A673 (cell line): ENCODE data around the gene MPHOSPH9. TPM values are rescaled to one million over a fixed set of nuclear protein-coding genes. Genes with fewer than 3 reads are reported as not detected.

ENCODE experiments used
- BruUV-seq: library from RNA; stranded (reverse); fragments of 400-500 nt; replicated peaks from 2 replicates; lab custom pipeline; 2021; lab: Mats Ljungman, UMichigan
- CTCF ChIA-PET: fragments of 300-600 bp; sonication (Branson Sonifier 250); formaldehyde crosslinking; loops from one replicate; lab custom pipeline; 2022; ENCODE audit warnings: antibody characterized with exemption; lab: Charles Lee
- POLR2A ChIA-PET: fragments of 300-600 bp; sonication (Branson Sonifier 250); formaldehyde crosslinking; loops from one replicate; lab custom pipeline; 2022; ENCODE audit warnings: antibody characterized with exemption; ENCODE audit not compliant: low non-redundant PET; lab: Charles Lee
- DNase-seq: peaks from one replicate; pipeline ENCODE4 v3.0.0-alpha.2; 2015; ENCODE audit warnings: low spot score
- H3K27ac ChIP-seq: fragments of 200-600 bp; sonication (generic); 2 replicates; pipeline ENCODE4 v1.5.1; 2016; ENCODE audit warnings: mixed run types, low read depth, mild to moderate bottlenecking, mixed read lengths, antibody characterized with exemption, low read length; ENCODE audit not compliant: poor library complexity, severe bottlenecking
- H3K27me3 ChIP-seq: fragments of 200-600 bp; sonication (generic); replicated peaks from 2 replicates; pipeline ENCODE4 v1.6.1; 2017; ENCODE audit warnings: mixed run types, low read depth, mild to moderate bottlenecking, mixed read lengths, antibody characterized with exemption, low read length; ENCODE audit not compliant: insufficient read depth, poor library complexity
- H3K36me3 ChIP-seq: fragments of 200-600 bp; sonication (generic); 2 replicates; pipeline ENCODE4 v1.6.1; 2016; ENCODE audit warnings: mixed run types, mild to moderate bottlenecking, mixed read lengths, antibody characterized with exemption, low read length; ENCODE audit not compliant: insufficient read depth, poor library complexity, severe bottlenecking
- H3K4me1 ChIP-seq: fragments of 200-600 bp; sonication (generic); 2 replicates; pipeline ENCODE4 v1.6.1; 2017; ENCODE audit warnings: mixed run types, mild to moderate bottlenecking, mixed read lengths, antibody characterized with exemption, low read length; ENCODE audit not compliant: insufficient read depth, poor library complexity, severe bottlenecking
- H3K4me3 ChIP-seq: fragments of 200-600 bp; sonication (generic); 2 replicates; pipeline ENCODE4 v1.5.1; 2016; ENCODE audit warnings: low read depth, mixed run types, mild to moderate bottlenecking, mixed read lengths, low read length; ENCODE audit not compliant: poor library complexity, severe bottlenecking
- H3K9me3 ChIP-seq: fragments of 200-600 bp; sonication (generic); 2 replicates; pipeline ENCODE4 v1.6.1; 2016; ENCODE audit warnings: mixed run types, low read depth, mild to moderate bottlenecking, mixed read lengths, antibody characterized with exemption, low read length; ENCODE audit not compliant: poor library complexity, severe bottlenecking
- EZH2 ChIP-seq: fragments of 200-600 bp; sonication (generic); IDR thresholded peaks from 2 replicates; pipeline ENCODE4 v1.6.1; 2017; ENCODE audit warnings: borderline replicate concordance, low read depth, mild to moderate bottlenecking, mixed read lengths, antibody characterized with exemption, low read length; ENCODE audit not compliant: poor library complexity, severe bottlenecking
- intact Hi-C: fragments of 100-400 bp; cut with micrococcal nuclease; formaldehyde crosslinking; loops from one replicate; pipeline ENCODE4 v1.10.0; 2022; ENCODE audit not compliant: unreplicated experiment
- total RNA-seq: library from RNA; stranded (reverse); gene quantifications from 2 replicates; pipeline ENCODE4 v1.2.3, GENCODE V29; 2021
- TF ChIP-seq, protein P1 (sequence below): fragments of 300-800, 200-600 bp; sonication (generic); conservative IDR thresholded peaks from 2 replicates; pipeline ENCODE4 v1.5.1; 2017; ENCODE audit warnings: low read depth, mild to moderate bottlenecking, antibody characterized with exemption, low read length, moderate library complexity, mixed read lengths

MPHOSPH9 gene
- total RNA-seq, 1 experiment from 2014 or later, result 80.8 TPM

GRCh38 chr12:123111498-123112165, 121.3 kb downstream of the MPHOSPH9 start:
- BruUV-seq, result no TSS peak
- ChIA-PET CTCF (interaction anchor here (0.5 kb wide), 1 partner anchor 305 kb away, joined by 5 read pairs; no protein-coding TSS in a partner anchor), POLR2A (no interaction called here)
- TF ChIP-seq, protein P1, sequence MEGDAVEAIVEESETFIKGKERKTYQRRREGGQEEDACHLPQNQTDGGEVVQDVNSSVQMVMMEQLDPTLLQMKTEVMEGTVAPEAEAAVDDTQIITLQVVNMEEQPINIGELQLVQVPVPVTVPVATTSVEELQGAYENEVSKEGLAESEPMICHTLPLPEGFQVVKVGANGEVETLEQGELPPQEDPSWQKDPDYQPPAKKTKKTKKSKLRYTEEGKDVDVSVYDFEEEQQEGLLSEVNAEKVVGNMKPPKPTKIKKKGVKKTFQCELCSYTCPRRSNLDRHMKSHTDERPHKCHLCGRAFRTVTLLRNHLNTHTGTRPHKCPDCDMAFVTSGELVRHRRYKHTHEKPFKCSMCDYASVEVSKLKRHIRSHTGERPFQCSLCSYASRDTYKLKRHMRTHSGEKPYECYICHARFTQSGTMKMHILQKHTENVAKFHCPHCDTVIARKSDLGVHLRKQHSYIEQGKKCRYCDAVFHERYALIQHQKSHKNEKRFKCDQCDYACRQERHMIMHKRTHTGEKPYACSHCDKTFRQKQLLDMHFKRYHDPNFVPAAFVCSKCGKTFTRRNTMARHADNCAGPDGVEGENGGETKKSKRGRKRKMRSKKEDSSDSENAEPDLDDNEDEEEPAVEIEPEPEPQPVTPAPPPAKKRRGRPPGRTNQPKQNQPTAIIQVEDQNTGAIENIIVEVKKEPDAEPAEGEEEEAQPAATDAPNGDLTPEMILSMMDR, result no peak
- no peak for TF ChIP-seq EZH2
- DNase-seq, result peak; percentile 30
- Histone ChIP-seq H3K36me3 (no peaks in the 10 kb centered on the region), H3K9me3 (no peaks in the 10 kb centered on the region), H3K4me1 (peaks cover 12% of the 10 kb centered on the region), H3K27ac (no peak overlapping the region), H3K27me3 (no peaks in the 10 kb centered on the region), H3K4me3 (no peak overlapping the region)
- intact Hi-C loops, result no loop called here

DNA sequence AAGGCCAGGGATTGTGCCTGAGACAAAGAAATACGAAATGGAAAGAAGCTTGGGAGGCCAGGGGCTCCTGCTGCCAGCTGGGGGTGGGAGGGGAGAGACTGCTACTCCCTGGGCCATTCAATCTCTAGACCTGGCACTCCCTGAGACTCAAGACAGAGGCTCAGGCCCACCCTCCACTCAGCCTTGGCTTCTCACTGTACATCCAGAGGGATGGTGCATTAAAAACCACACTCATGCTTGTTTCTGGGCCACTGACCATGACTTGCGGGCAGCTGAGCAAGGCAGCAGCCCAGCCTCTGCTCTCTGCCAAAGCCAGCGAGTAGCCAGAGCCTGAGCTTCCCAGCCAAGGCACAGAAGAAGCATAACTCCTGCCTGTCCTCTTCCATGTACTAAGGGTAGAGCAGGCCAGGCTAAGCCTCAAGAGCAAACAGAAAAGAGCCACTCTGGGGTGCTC, 123.6 kb downstream of the MPHOSPH9 start:
- H3K27ac ChIP-seq, result no peak overlapping the region
- no peaks in the 10 kb centered on the region for H3K27me3 ChIP-seq
- TF ChIP-seq, protein P1, result no peak
- no peak for TF ChIP-seq EZH2
- no peak overlapping the region for H3K4me3 ChIP-seq
- intact Hi-C loops, result no loop called here
- ChIA-PET CTCF (no interaction called here), POLR2A (no interaction called here)
- H3K4me1 ChIP-seq, result peaks cover 12% of the 10 kb centered on the region
- no peak for DNase-seq
- no peaks in the 10 kb centered on the region for H3K9me3 ChIP-seq
- no peaks in the 10 kb centered on the region for H3K36me3 ChIP-seq
- no TSS peak for BruUV-seq

GRCh38 chr12:123108682-123109066, 124.3 kb downstream of the MPHOSPH9 start:
- BruUV-seq, result no TSS peak
- Histone ChIP-seq H3K4me1 (peaks cover 12% of the 10 kb centered on the region), H3K27me3 (no peaks in the 10 kb centered on the region), H3K36me3 (no peaks in the 10 kb centered on the region), H3K27ac (peak overlapping the region; percentile 30), H3K4me3 (no peak overlapping the region), H3K9me3 (no peaks in the 10 kb centered on the region)
- ChIA-PET POLR2A (no interaction called here), CTCF (no interaction called here)
- intact Hi-C loops, result no loop called here
- DNase-seq, result no peak
- TF ChIP-seq EZH2, result no peak
- TF ChIP-seq, protein P1, result no peak
